ENCODE measurements around the gene FKBP3.

The FKBP3 gene

GRCh38 chr14:45073231-45073879 is 60.9 kb downstream of the FKBP3 start:
- intact Hi-C loops (cut with DNase I), result no loop called here
- DNase-seq, result no peak

GRCh38 chr14:45072126-45072525 is 62.2 kb downstream of the FKBP3 start:
- intact Hi-C loops (cut with DNase I), result no loop called here
- no peak for DNase-seq

- intact Hi-C loops (cut with DNase I), result no loop called here
- no peak for DNase-seq
Observed at GRCh38 chr14:45070215-45070614, 64.1 kb downstream of the FKBP3 start.

GRCh38 chr14:45068396-45068795 is 65.9 kb downstream of the FKBP3 start:
- DNase-seq, result no peak
- intact Hi-C loops (cut with DNase I), result no loop called here

- intact Hi-C loops (cut with DNase I), result no loop called here
Observed at GRCh38 chr14:45066667-45067066, 67.6 kb downstream of the FKBP3 start.

GRCh38 chr14:45065956-45066355 is 68.3 kb downstream of the FKBP3 start:
- intact Hi-C loops (cut with DNase I), result no loop called here

More at GRCh38 chr14:45066667-45067066, 67.6 kb downstream of the FKBP3 start:
- no peak for DNase-seq

More at GRCh38 chr14:45065956-45066355, 68.3 kb downstream of the FKBP3 start:
- no peak for DNase-seq
